Fibroblast of lung (primary cell): ENCODE data around the gene ELP2.

Experiments
- EZH2 ChIP-seq: IDR thresholded peaks from 2 replicates; pipeline ENCODE4 v1.5.1; 2012; ENCODE audit warnings: low read length, control low read depth, mild to moderate bottlenecking; ENCODE audit errors: missing control alignments
- TF ChIP-seq, protein P1 (sequence below), 2 donors: IDR thresholded peaks in 1 of 2; conservative IDR thresholded peaks in 1 of 2; 1 replicate in 1 of 2; 2 replicates in 1 of 2; pipeline ENCODE4 v1.5.1; 2011 to 2012; ENCODE audit warnings: low read length in 2 of 2, control low read depth in 1 of 2, inconsistent platforms in 1 of 2, low read depth in 1 of 2, mild to moderate bottlenecking in 1 of 2

DNA sequence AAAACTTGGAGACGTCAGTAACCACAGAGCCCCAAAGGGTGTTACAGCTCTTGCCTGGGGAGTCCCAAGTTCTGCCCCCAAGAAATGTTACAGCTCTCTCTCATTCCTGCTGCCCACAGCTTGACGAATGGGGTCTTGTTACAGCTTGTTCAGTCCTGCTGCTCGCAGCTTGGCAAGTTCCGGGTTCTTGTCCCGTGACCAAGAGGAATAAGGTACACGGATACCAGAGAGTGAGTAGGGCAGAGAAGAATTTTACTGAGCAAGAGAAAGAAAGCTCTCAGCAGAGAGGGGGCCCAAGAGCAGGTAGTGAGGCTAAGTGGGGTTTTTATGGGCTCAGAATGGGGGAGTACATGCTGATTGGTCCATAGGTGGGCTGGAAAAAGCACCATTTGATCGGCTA is 27.8 kb upstream of the ELP2 start:
- TF ChIP-seq EZH2: no peak
- TF ChIP-seq, protein P1, sequence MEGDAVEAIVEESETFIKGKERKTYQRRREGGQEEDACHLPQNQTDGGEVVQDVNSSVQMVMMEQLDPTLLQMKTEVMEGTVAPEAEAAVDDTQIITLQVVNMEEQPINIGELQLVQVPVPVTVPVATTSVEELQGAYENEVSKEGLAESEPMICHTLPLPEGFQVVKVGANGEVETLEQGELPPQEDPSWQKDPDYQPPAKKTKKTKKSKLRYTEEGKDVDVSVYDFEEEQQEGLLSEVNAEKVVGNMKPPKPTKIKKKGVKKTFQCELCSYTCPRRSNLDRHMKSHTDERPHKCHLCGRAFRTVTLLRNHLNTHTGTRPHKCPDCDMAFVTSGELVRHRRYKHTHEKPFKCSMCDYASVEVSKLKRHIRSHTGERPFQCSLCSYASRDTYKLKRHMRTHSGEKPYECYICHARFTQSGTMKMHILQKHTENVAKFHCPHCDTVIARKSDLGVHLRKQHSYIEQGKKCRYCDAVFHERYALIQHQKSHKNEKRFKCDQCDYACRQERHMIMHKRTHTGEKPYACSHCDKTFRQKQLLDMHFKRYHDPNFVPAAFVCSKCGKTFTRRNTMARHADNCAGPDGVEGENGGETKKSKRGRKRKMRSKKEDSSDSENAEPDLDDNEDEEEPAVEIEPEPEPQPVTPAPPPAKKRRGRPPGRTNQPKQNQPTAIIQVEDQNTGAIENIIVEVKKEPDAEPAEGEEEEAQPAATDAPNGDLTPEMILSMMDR (conservative IDR thresholded peaks at IDR 0.05 in 1 of 2, IDR thresholded peaks at IDR 0.05 in 1 of 2; ENCODE audit: low read depth in 1 of 2, low read length in 2 of 2): no peak
